Retinal pigment epithelial cell (primary cell): ENCODE data around the gene DENND2A.

Experiments used
- DNase-seq: peaks from one replicate; pipeline ENCODE4 v3.0.0-alpha.2; 2010; ENCODE audit warnings: low read depth
- H3K4me3 ChIP-seq: 2 replicates; pipeline ENCODE4 v1.5.1; 2011; ENCODE audit warnings: mild to moderate bottlenecking, low read length, control low read depth, moderate library complexity
- TF ChIP-seq, protein P1 (sequence below): conservative IDR thresholded peaks from 2 replicates; pipeline ENCODE4 v1.5.1; 2011; ENCODE audit warnings: low read depth, low read length, control low read depth, inconsistent platforms

DENND2A gene

DNA sequence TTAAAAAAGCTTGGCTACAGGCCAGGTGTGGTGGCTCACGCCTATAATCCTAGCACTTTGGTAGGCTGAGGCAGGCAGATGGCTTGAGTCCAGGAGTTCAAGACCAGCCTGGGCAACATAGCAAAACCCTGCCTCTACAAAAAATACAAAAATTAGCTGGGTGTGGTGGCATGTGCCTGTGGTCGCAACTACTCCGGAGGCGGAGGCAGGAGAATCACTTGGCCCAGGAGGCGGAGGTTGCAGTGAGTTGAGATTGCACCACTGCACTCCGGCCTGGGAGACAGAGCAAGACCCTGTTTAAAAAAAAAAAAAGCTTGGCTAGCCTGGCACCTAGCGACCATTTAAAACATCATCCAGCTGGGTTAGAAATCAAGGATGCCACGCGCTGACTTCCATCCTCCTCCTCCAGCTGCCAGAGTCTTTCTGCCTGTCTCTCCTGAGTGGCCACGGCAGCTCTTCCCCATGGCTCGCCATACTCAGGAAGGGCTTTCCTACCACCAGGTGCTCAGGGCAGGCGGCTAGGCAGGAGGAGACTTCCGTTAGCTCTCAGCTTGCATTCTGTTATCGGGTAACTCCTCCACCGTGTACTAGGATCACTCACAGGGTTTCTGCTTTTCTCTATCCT is 45.0 kb downstream of the DENND2A start:
- DNase-seq: no peak
- H3K4me3 ChIP-seq: no peak overlapping the region
- TF ChIP-seq, protein P1, sequence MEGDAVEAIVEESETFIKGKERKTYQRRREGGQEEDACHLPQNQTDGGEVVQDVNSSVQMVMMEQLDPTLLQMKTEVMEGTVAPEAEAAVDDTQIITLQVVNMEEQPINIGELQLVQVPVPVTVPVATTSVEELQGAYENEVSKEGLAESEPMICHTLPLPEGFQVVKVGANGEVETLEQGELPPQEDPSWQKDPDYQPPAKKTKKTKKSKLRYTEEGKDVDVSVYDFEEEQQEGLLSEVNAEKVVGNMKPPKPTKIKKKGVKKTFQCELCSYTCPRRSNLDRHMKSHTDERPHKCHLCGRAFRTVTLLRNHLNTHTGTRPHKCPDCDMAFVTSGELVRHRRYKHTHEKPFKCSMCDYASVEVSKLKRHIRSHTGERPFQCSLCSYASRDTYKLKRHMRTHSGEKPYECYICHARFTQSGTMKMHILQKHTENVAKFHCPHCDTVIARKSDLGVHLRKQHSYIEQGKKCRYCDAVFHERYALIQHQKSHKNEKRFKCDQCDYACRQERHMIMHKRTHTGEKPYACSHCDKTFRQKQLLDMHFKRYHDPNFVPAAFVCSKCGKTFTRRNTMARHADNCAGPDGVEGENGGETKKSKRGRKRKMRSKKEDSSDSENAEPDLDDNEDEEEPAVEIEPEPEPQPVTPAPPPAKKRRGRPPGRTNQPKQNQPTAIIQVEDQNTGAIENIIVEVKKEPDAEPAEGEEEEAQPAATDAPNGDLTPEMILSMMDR: no peak

DNA sequence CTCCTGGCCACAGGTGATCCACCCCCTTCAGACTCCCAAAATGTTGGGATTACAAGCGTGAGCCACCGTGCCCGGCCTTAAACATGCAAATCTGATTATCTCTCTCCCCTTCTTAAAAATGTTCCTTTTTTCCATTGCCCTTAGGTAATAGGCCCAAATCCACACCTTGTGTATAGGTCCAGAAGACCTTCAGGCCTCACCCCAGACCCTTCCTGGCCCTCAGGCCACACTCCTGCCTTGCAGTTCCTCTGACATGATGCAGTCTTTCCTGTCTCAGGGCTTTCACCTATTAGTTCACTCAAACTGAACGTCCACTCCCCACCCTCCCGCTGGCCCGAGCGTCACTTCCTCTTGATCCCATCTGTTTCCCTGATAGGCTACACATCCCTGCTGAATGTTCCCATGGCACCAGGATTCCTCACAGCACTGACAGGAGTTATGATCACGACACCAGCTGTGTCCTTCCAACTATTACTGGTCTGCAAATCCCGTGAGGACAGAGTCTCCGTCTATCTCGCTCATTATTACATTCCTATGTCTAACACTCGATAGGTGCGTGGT is 46.4 kb downstream of the DENND2A start:
- DNase-seq: no peak
- H3K4me3 ChIP-seq: no peak overlapping the region
- TF ChIP-seq, protein P1: no peak

DNA sequence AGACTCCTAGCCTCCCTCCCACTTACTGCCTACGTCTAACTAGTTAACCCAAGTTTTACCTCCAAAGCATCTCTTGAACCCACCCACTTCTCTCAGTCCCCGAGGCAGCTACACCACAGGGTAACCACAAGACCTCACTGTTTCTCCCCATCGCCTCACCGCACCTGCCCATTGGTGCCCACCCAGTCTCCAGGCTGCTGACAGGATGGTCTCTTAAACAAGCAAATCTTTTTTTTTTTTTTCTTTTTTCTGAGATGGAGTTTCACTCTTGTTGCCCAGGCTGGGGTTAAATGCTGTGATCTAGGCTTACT is 47.0 kb downstream of the DENND2A start:
- no peak for DNase-seq
- TF ChIP-seq, protein P1: no peak
- no peak overlapping the region for H3K4me3 ChIP-seq

DNA sequence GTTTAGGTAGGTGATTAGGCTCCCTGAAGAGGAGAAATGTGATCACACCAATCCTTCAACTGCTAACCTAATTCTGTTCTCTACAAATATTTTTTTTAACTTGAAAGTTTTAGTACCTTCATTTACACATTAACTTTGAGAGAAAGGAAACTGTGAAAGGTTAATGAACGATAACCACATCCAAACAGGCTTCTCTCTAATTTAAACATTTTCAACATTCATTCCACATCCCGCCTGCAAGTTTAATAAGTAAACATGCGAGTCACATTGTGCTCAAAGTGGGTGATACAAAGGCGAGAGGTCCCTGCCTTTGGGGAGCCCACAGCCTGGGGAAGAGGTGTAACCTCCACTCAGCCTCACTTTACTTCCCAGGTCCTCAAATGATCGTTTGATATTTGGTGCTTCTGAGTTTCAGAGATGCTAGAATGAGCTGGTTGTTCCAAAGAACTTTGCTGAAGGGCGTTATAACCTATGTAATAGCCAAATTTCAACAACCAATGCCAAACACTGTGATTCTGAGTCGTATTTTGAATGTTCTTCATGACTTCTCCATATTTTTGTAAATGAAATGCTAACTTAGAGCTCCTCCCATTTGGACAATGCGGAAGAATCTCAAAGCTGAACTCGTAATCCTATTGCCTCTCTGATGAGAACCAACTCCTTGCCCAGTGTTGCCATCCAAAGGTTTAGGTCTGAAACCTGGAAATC is 47.5 kb downstream of the DENND2A start:
- H3K4me3 ChIP-seq: no peak overlapping the region
- TF ChIP-seq, protein P1: no peak
- DNase-seq: no peak

DNA sequence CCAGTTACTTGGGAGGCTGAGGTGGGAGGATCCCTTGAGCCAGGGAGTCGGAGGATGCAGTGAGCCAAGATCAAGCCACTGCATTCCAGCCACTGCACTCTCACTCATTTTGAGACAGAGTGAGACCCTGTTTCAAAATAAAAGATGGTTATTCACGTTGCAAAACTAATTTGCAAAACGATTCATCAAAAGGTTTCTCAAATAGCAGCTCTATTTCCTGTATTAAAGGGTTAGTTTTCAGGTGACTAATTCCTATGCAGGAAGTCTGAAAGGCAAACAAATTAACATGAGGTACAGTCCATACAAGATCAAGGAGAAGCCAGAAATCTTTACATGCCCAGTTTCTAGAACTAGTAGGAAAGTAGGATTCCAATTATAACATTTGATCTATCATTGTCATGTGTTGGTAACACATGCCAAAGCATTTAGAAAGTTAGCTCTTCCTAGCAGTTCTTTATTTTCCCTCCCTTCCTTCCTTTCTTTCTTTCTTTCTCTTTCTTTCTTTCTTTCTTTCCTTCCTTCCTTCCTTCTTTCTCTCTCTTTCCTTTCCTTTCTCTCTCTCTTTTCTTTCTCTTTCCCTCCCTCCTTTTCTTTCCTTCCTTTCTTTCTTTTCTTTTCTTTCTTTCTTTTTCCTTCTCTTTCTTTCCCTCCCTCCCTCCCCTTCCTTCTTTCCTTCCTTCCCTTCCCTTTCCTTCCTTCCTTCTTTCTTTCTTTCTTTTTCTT is 49.3 kb downstream of the DENND2A start:
- no peak for DNase-seq
- H3K4me3 ChIP-seq: no peak overlapping the region
- TF ChIP-seq, protein P1: no peak

DNA sequence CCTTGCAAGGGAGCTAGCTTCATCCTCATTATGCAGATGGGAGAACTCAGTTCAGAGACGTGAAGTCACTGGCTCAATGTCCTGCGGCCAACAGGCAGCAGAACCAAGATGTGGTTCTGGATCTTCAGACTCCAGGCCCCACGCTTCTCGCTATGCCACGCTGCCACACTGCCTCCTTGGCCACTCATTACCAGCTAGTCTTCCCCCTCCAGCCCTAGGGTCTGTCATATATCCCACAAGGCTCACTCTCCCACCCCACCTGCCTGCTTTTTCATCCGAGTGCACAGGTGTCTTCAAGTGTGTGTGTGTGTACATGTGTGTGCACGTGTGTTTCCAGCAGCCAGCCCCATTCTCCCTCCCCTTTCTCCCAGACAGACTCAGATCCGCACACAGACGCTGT is 53.4 kb downstream of the DENND2A start:
- H3K4me3 ChIP-seq: no peak overlapping the region
- TF ChIP-seq, protein P1: no peak
- no peak for DNase-seq
